ENCODE data around the gene CMC2.

CMC2 gene

DNA sequence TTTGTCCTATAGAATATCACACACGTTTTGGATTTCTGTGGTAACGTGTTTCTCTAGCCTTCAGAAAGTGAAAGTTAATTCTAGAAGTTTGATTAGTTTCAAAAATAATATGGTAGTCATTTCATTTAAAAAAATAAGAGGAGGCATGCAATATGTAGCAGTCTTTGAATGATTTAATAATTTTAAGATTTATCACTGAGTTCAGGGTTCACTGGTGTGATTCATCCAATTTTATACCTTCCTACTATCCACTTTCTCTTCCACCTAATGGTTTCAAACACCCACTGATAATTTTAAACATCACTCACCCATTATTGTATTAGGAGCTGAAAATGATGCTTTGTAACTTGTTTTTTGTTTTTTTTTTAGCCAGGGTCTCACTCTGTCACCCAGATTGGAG, 42.3 kb downstream of the CMC2 start:
- Histone ChIP-seq H3K27me3 (ENCODE audit: control insufficient read depth in 5 of 5, insufficient read depth in 4 of 5, low read length in 5 of 5) (no peaks in the 10 kb centered on the region), H3K9ac (ENCODE audit: low read length in 5 of 5) (no peak overlapping the region), H3K4me3 (ENCODE audit: low read depth in 1 of 5, low read length in 5 of 5) (no peak overlapping the region), H3K27ac (ENCODE audit: low read depth, low read length) (no peak overlapping the region), H3K4me1 (ENCODE audit: control insufficient read depth in 5 of 5, insufficient read depth in 5 of 5, low read length in 5 of 5) (no peaks in the 10 kb centered on the region), H3K9me3 (ENCODE audit: control insufficient read depth in 5 of 5, low read length in 5 of 5) (peaks cover 0 to 10% (median 3%) of the 10 kb centered on the region in 5 donors), H3K36me3 (ENCODE audit: control insufficient read depth in 5 of 5, insufficient read depth in 5 of 5, low read length in 5 of 5) (peaks cover 0 to 6% (median 0%) of the 10 kb centered on the region in 5 donors)

DNA sequence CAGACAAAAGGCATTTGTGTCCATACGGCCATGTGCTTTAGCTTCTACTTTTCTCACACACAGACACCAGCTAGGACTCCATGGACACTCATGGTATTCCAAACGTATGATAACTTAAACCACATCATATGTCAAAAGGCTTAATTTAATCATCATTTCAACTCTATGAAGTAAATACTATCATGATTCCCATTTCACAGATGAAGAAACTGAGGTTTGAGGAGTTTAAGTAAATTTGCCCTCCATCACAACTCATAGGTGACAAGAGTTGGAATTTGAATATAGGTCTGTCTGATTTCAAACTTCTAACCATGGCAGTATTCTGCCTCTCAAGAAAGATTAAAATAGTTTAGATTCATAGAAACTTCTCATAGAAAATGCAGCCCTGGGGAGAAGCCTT, 43.8 kb downstream of the CMC2 start:
- Histone ChIP-seq H3K27me3 (ENCODE audit: control insufficient read depth in 5 of 5, insufficient read depth in 4 of 5, low read length in 5 of 5) (no peaks in the 10 kb centered on the region), H3K4me3 (ENCODE audit: low read depth in 1 of 5, low read length in 5 of 5) (no peak overlapping the region), H3K9me3 (ENCODE audit: control insufficient read depth in 5 of 5, low read length in 5 of 5) (peaks cover 0 to 22% (median 14%) of the 10 kb centered on the region in 5 donors), H3K36me3 (ENCODE audit: control insufficient read depth in 5 of 5, insufficient read depth in 5 of 5, low read length in 5 of 5) (peaks cover 0 to 6% (median 0%) of the 10 kb centered on the region in 5 donors), H3K4me1 (ENCODE audit: control insufficient read depth in 5 of 5, insufficient read depth in 5 of 5, low read length in 5 of 5) (no peaks in the 10 kb centered on the region), H3K27ac (ENCODE audit: low read depth, low read length) (no peak overlapping the region), H3K9ac (ENCODE audit: low read length in 5 of 5) (no peak overlapping the region)

DNA sequence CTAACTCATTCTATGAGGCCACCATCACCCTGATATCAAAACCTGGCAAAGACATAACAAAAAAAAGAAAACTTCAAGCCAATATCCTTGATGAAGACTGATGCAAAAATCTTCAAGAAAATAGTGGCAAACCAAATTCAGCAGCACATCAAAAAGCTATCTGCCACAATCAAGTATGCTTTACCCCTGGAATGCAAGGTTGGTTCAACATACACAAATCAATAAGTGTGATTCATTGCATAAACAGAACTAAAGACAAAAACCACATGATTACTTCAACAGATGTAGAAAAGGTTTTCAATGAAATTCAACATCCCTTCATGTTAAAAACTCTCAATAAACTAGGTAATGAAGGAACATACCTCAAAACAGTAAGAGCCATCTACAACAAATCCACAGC, 48.4 kb downstream of the CMC2 start:
- Histone ChIP-seq H3K9me3 (ENCODE audit: control insufficient read depth in 5 of 5, low read length in 5 of 5) (peaks cover 0 to 23% (median 16%) of the 10 kb centered on the region in 5 donors), H3K27ac (ENCODE audit: low read depth, low read length) (no peak overlapping the region), H3K27me3 (ENCODE audit: control insufficient read depth in 5 of 5, insufficient read depth in 4 of 5, low read length in 5 of 5) (no peaks in the 10 kb centered on the region), H3K9ac (ENCODE audit: low read length in 5 of 5) (no peak overlapping the region), H3K4me1 (ENCODE audit: control insufficient read depth in 5 of 5, insufficient read depth in 5 of 5, low read length in 5 of 5) (no peaks in the 10 kb centered on the region), H3K36me3 (ENCODE audit: control insufficient read depth in 5 of 5, insufficient read depth in 5 of 5, low read length in 5 of 5) (peaks cover 0 to 6% (median 0%) of the 10 kb centered on the region in 5 donors), H3K4me3 (ENCODE audit: low read depth in 1 of 5, low read length in 5 of 5) (no peak overlapping the region)

DNA sequence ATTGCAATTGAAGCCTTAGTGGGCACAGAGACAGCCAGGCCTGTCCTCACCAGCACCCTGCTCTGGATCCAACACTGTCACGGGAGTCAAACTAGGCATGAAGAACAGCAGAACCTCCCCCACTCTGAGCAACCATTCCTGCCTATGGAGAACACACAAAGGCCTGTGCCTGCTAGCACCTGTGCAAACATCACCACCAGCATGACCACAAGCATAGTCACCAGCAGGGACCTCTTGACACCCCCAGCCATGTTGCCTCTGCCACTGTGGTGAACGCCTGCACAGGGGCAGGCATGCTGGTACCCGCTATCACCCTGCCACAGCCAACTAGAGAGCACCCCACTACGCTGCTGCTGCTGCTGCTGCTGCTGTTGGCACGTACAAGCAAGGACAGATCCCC, 51.7 kb downstream of the CMC2 start:
- Histone ChIP-seq H3K9ac (ENCODE audit: low read length in 5 of 5) (no peak overlapping the region), H3K9me3 (ENCODE audit: control insufficient read depth in 5 of 5, low read length in 5 of 5) (peaks cover 0 to 22% (median 13%) of the 10 kb centered on the region in 5 donors), H3K4me3 (ENCODE audit: low read depth in 1 of 5, low read length in 5 of 5) (no peak overlapping the region), H3K4me1 (ENCODE audit: control insufficient read depth in 5 of 5, insufficient read depth in 5 of 5, low read length in 5 of 5) (no peaks in the 10 kb centered on the region), H3K36me3 (ENCODE audit: control insufficient read depth in 5 of 5, insufficient read depth in 5 of 5, low read length in 5 of 5) (no peaks in the 10 kb centered on the region), H3K27ac (ENCODE audit: low read depth, low read length) (no peak overlapping the region), H3K27me3 (ENCODE audit: control insufficient read depth in 5 of 5, insufficient read depth in 4 of 5, low read length in 5 of 5) (no peaks in the 10 kb centered on the region)

DNA sequence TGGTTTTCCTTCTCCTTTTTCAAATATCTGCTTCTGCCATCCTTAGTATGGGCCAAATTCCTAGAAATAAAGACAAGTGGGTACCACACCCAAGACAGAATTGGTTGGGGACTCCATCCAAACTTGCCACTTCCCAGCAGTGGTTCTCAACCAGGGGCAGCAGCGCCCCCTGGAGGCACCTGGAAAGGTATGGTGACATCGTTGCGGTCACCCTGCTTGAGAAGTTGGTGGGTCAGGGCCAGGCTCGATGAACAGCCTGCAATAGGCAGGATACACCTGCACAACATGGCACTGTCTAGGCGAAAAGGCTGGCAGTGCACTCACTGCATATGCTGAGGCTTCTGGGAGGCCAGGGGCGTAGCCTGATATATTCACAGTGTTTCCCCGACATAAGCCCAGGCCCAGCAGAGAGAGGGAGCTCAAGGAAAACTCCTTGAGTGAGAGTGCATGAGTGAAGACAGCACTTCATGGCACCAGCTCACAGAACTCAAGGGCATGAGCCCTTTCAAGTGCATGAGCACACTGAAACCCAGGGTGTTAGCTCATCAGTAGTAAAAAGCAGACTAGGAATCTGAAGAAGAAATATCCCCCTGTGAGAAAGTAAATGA, 57.7 kb downstream of the CMC2 start:
- no peak overlapping the region for H3K9ac ChIP-seq (ENCODE audit: low read length in 5 of 5)
- no peak overlapping the region for H3K4me3 ChIP-seq (ENCODE audit: low read depth in 1 of 5, low read length in 5 of 5)
- no peak overlapping the region for H3K27ac ChIP-seq (ENCODE audit: low read depth, low read length)
- no peaks in the 10 kb centered on the region for H3K36me3 ChIP-seq (ENCODE audit: control insufficient read depth in 5 of 5, insufficient read depth in 5 of 5, low read length in 5 of 5)
- H3K27me3 ChIP-seq (ENCODE audit: control insufficient read depth in 5 of 5, insufficient read depth in 4 of 5, low read length in 5 of 5), result no peaks in the 10 kb centered on the region
- H3K9me3 ChIP-seq (ENCODE audit: control insufficient read depth in 5 of 5, low read length in 5 of 5), result peaks cover 0 to 5% (median 0%) of the 10 kb centered on the region in 5 donors
- peaks cover 0 to 6% (median 0%) of the 10 kb centered on the region in 5 donors for H3K4me1 ChIP-seq (ENCODE audit: control insufficient read depth in 5 of 5, insufficient read depth in 5 of 5, low read length in 5 of 5)

DNA sequence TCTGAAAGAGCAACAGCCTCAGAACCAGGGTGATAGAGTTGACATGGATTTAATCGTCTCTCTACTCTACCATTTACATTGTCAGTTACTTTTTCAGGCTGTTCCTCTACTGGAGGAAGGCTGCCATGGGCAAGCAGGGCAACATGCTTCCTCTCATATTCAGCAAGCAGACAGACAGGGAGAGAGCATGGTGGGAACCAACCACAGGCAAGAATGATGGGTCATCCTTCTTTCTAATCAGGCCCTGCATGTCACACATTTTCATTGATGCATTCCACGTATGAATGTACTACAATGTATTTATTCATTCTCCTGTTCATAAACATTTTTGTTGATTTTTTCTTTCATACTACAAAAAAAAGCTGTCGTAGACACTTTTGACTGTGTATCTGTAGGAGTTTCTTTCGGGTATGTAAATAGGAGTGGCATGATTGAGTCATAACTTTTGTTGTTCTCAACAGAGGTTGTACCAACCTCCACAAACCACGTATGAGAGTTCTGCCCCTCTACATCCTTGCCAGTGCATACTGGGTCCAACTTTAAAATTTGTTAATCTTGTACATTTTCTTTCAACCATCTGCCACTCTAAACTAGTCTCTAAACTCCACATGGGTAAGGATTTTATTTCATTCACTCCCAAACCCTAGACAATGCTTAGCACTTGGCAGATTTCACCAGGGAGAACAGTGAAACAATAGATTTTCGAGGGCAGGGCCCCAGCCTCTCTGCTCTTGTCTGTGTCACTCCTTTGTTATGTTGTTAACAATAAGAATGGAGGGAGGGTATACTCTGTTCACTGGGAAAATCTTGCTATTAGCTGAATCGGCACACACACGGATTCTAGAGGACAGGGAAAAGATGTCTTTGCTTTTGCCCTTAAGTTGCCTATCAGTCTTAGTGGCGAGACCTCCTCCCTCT, 58.7 kb downstream of the CMC2 start:
- H3K4me3 ChIP-seq (ENCODE audit: low read depth in 1 of 5, low read length in 5 of 5), result no peak overlapping the region
- H3K36me3 ChIP-seq (ENCODE audit: control insufficient read depth in 5 of 5, insufficient read depth in 5 of 5, low read length in 5 of 5), result no peaks in the 10 kb centered on the region
- H3K27ac ChIP-seq (ENCODE audit: low read depth, low read length), result no peak overlapping the region
- peaks cover 0 to 6% (median 0%) of the 10 kb centered on the region in 5 donors for H3K4me1 ChIP-seq (ENCODE audit: control insufficient read depth in 5 of 5, insufficient read depth in 5 of 5, low read length in 5 of 5)
- H3K27me3 ChIP-seq (ENCODE audit: control insufficient read depth in 5 of 5, insufficient read depth in 4 of 5, low read length in 5 of 5), result no peaks in the 10 kb centered on the region
- no peak overlapping the region for H3K9ac ChIP-seq (ENCODE audit: low read length in 5 of 5)
- peaks cover 0 to 5% (median 0%) of the 10 kb centered on the region in 5 donors for H3K9me3 ChIP-seq (ENCODE audit: control insufficient read depth in 5 of 5, low read length in 5 of 5)

DNA sequence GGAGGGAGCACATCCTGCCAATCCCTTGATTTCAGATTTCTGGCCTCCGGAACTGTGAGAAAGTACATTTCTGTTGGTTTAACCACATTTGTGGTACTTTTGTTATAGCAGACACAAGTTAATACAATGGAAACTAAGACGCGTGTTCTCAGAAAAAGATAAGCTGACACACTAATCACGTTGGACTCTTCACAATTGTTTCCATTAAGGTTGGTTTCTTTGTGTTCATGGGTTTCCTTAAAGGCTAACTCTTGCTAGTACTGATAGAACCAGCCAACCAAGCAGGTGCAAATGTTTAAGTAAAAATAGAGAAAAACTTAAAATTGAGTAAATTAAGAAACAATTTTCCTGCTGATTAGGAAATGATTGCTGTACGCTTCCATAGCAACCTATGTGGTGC, 59.4 kb downstream of the CMC2 start:
- Histone ChIP-seq H3K27me3 (ENCODE audit: control insufficient read depth in 5 of 5, insufficient read depth in 4 of 5, low read length in 5 of 5) (no peaks in the 10 kb centered on the region), H3K27ac (ENCODE audit: low read depth, low read length) (no peak overlapping the region), H3K4me1 (ENCODE audit: control insufficient read depth in 5 of 5, insufficient read depth in 5 of 5, low read length in 5 of 5) (peaks cover 0 to 6% (median 0%) of the 10 kb centered on the region in 5 donors), H3K9ac (ENCODE audit: low read length in 5 of 5) (no peak overlapping the region), H3K36me3 (ENCODE audit: control insufficient read depth in 5 of 5, insufficient read depth in 5 of 5, low read length in 5 of 5) (no peaks in the 10 kb centered on the region), H3K4me3 (ENCODE audit: low read depth in 1 of 5, low read length in 5 of 5) (no peak overlapping the region), H3K9me3 (ENCODE audit: control insufficient read depth in 5 of 5, low read length in 5 of 5) (peaks cover 0 to 4% (median 0%) of the 10 kb centered on the region in 5 donors)

DNA sequence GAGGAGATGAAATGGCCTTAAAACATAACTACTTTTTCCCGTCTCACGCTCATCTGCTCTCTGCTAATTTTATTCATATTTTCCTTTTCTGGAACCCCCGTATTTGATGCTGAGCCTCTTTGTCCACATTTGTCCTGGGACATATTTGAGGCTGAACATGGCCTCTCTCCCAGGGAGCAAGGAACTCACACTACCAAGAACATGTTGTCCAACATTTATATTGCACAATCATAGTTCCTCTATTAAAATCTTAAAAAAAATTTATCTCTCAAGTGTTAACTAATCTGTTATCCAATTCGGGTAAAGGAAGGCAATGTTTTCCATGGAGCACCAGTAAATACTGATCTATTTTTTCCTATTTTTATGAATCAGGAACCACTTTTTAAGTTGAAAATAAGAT, 60.2 kb downstream of the CMC2 start:
- peaks cover 0 to 6% (median 0%) of the 10 kb centered on the region in 5 donors for H3K4me1 ChIP-seq (ENCODE audit: control insufficient read depth in 5 of 5, insufficient read depth in 5 of 5, low read length in 5 of 5)
- no peak overlapping the region for H3K27ac ChIP-seq (ENCODE audit: low read depth, low read length)
- H3K9me3 ChIP-seq (ENCODE audit: control insufficient read depth in 5 of 5, low read length in 5 of 5), result no peaks in the 10 kb centered on the region
- H3K36me3 ChIP-seq (ENCODE audit: control insufficient read depth in 5 of 5, insufficient read depth in 5 of 5, low read length in 5 of 5), result no peaks in the 10 kb centered on the region
- no peaks in the 10 kb centered on the region for H3K27me3 ChIP-seq (ENCODE audit: control insufficient read depth in 5 of 5, insufficient read depth in 4 of 5, low read length in 5 of 5)
- no peak overlapping the region for H3K4me3 ChIP-seq (ENCODE audit: low read depth in 1 of 5, low read length in 5 of 5)
- no peak overlapping the region for H3K9ac ChIP-seq (ENCODE audit: low read length in 5 of 5)

DNA sequence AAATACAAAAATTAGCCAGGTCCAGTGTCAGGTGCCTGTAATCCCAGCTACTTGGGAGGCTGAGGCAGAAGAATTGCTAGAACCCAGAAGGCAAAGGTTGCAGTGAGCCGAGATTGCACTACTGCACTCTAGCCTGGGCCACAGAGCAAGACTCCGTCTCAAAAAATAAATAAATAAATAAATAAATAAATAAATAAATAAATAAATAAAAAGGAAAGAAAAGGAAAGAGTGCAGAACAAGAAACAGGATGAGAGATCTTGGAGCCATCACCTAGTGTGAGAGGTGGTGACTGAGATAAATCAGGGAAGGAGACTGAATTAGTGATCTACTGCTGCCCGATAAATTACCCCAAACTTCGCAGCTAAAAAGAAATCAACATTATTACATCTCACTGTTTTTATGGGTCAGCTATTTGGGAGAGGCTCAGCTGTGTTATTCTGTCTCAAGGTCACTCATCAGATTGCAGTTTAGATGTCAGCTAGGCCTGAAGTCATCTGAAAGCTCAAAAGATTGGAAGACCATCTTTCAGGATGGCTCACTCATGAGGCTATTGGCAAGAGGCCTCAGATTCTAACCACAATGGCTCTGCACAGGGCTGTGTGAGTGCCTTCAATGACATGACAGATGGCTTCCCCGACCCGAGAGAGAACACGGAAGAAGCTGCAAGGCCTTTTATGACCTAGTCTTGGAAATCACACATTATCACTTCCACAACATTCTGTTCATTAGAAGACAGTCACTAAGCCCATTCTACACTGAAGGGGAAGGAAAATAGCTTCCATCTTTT, 66.4 kb downstream of the CMC2 start:
- Histone ChIP-seq H3K27me3 (ENCODE audit: control insufficient read depth in 5 of 5, insufficient read depth in 4 of 5, low read length in 5 of 5) (peaks cover 0 to 3% (median 0%) of the 10 kb centered on the region in 5 donors), H3K36me3 (ENCODE audit: control insufficient read depth in 5 of 5, insufficient read depth in 5 of 5, low read length in 5 of 5) (no peaks in the 10 kb centered on the region), H3K27ac (ENCODE audit: low read depth, low read length) (no peak overlapping the region), H3K9ac (ENCODE audit: low read length in 5 of 5) (no peak overlapping the region), H3K4me3 (ENCODE audit: low read depth in 1 of 5, low read length in 5 of 5) (no peak overlapping the region), H3K9me3 (ENCODE audit: control insufficient read depth in 5 of 5, low read length in 5 of 5) (no peaks in the 10 kb centered on the region), H3K4me1 (ENCODE audit: control insufficient read depth in 5 of 5, insufficient read depth in 5 of 5, low read length in 5 of 5) (peaks cover 2 to 14% (median 10%) of the 10 kb centered on the region in 5 donors)
